ENCODE data around the gene CAP1. TPM values are rescaled to one million over a fixed set of nuclear protein-coding genes. Genes with fewer than 3 reads are reported as not detected.

Gene CAP1
- total and polyA plus RNA-seq, 2 of the 4 experiments (the other 2 are of a cell fraction) = 434 to 756 TPM

DNA sequence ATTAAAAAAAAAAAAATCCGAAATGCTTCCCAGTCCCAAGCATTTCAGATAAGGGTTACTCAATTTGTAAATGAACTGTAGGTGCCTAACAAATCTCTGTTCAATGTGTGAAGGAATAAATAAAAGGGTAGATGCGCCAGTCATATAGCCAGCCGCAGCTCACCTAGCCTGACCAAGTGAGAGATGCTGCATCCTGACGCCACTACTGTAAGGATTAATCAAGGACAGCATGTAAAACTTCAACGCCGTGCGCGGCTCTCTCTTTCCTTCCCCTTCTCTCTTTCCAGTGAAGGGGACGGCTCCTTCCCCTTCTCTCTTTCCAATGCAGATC, 56.1 kb downstream of the CAP1 start:
- in situ Hi-C loops (cut with MboI; ENCODE audit: low sequenced_read_pairs) = no loop called here
- CTCF ChIA-PET = no interaction called here

More for the DNA sequence above, 56.1 kb downstream of the CAP1 start:
- ATAC-seq (ENCODE audit: low read depth) (peak; percentile 21), DNase-seq (no peak)
- Histone ChIP-seq H2AFZ (replicated peaks; ENCODE audit: low read length, poor library complexity) (peak overlapping the region; percentile 98), H2BK5ac (ENCODE audit: low read depth, low read length, poor library complexity, severe bottlenecking) (no peak overlapping the region), H3K27ac (ENCODE audit: insufficient read depth, low read length) (peak overlapping the region; percentile 69; the same call in 1 of the 2 replicates), H4K5ac (ENCODE audit: low read depth, low read length) (peak overlapping the region; percentile 85), H4K91ac (ENCODE audit: insufficient read depth, low read depth, low read length) (peak overlapping the region; percentile 57; the same call in 1 of the 2 replicates), H3K14ac (replicated peaks; ENCODE audit: low read depth, low read length) (peak overlapping the region; percentile 95), H3K4me3 (ENCODE audit: insufficient read depth, low read depth, low read length) (peak overlapping the region; percentile 83), H3K9me1 (ENCODE audit: insufficient read depth, low read length) (peaks cover 14% of the 10 kb centered on the region), H3K4me1 (ENCODE audit: control insufficient read depth, insufficient read depth, low read length) (peaks cover 4% of the 10 kb centered on the region; the same call in 1 of the 2 replicates), H3K4me2 (ENCODE audit: low read depth, low read length) (peak overlapping the region; percentile 87), H4K8ac (ENCODE audit: low read depth in 2 of 2, low read length in 2 of 2) (peak overlapping the region; percentile 52 to 97), H2BK20ac (ENCODE audit: low read depth, low read length) (no peak overlapping the region), H3K18ac (ENCODE audit: low read depth, low read length) (peak overlapping the region; percentile 64; the same call in 1 of the 2 replicates), H2AK9ac (replicated peaks; ENCODE audit: low read depth, low read length, poor library complexity) (no peak overlapping the region), H2BK15ac (ENCODE audit: low read depth, low read length) (peak overlapping the region; percentile 70; the same call in 1 of the 3 replicates), H4K20me1 (ENCODE audit: insufficient read depth, low read length) (peaks cover 5% of the 10 kb centered on the region; the same call in 1 of the 2 replicates), H2BK120ac (ENCODE audit: low read depth, low read length) (peak overlapping the region; percentile 84), H2AK5ac (ENCODE audit: low read depth, low read length) (no peak overlapping the region), H3K9ac (ENCODE audit: low read depth, low read length) (peak overlapping the region; percentile 85), H3K27me3 (ENCODE audit: control insufficient read depth, insufficient read depth, low read length) (no peaks in the 10 kb centered on the region), H3K36me3 (ENCODE audit: control insufficient read depth, insufficient read depth, low read length) (no peaks in the 10 kb centered on the region), H3K23ac (ENCODE audit: low read depth, low read length) (peak overlapping the region; percentile 9), H3K56ac (ENCODE audit: extremely low read depth, insufficient read depth, low read length) (no peak overlapping the region), H3K9me3 (ENCODE audit: control insufficient read depth, insufficient read depth, low read length) (no peaks in the 10 kb centered on the region), H3K79me1 (ENCODE audit: low read depth in 1 of 2, low read length in 2 of 2) (peaks cover 27 to 34% of the 10 kb centered on the region in 2 experiments), H3K4ac (ENCODE audit: low read depth, low read length) (peak overlapping the region; percentile 89)
- WGBS, 2 experiments (ENCODE audit: extremely low coverage in 2 of 2, insufficient read length in 1 of 2) = 0% methylated on average over 3 of the region's 9 CpGs; no CpG with 5 or more reads in 1 of the 2 experiments
- TF ChIP-seq, protein P1, sequence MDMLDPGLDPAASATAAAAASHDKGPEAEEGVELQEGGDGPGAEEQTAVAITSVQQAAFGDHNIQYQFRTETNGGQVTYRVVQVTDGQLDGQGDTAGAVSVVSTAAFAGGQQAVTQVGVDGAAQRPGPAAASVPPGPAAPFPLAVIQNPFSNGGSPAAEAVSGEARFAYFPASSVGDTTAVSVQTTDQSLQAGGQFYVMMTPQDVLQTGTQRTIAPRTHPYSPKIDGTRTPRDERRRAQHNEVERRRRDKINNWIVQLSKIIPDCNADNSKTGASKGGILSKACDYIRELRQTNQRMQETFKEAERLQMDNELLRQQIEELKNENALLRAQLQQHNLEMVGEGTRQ (IDR thresholded peaks at IDR 0.05; ENCODE audit: low read depth, low read length) = no peak
- TF ChIP-seq MAFK (IDR thresholded peaks at IDR 0.05; ENCODE audit: low read depth, low read length) = no peak
- intact Hi-C loops (cut with micrococcal nuclease) = loop anchor here (5.0 kb wide), 1 partner anchor 46 kb away; no protein-coding TSS in a partner anchor
- BruUV-seq (replicated peaks) = no TSS peak
- dilution Hi-C loops (cut with HindIII; ENCODE audit: low sequenced_read_pairs, unreplicated experiment) = no loop called here
- POLR2A ChIA-PET (ENCODE audit: unreplicated experiment) = no interaction called here
